Liver (tissue), 9 donors: ENCODE results near the gene AGPAT3. TPM values are rescaled to one million over a fixed set of nuclear protein-coding genes. Genes with fewer than 3 reads are reported as not detected.

Experiments used
- DNase-seq: peaks from one replicate; pipeline ENCODE4 v3.0.0-alpha.2; 2017; ENCODE audit warnings: low spot score
- H3K27ac ChIP-seq, 2 donors: one replicate each; pipeline ENCODE4 v1.7.0; 2013; ENCODE audit warnings: inconsistent platforms in 2 of 2, low read length in 2 of 2, control low read depth in 1 of 2, low read depth in 1 of 2, mild to moderate bottlenecking in 1 of 2
- H3K27me3 ChIP-seq, 4 donors: one replicate each; pipeline versions ENCODE4 v1.6.1 to v1.7.0; 2013; ENCODE audit warnings: low read length in 3 of 4, inconsistent platforms in 1 of 4, mild to moderate bottlenecking in 1 of 4, moderate library complexity in 1 of 4; ENCODE audit not compliant: control insufficient read depth in 4 of 4, insufficient read depth in 4 of 4
- H3K36me3 ChIP-seq, 4 donors: one replicate each; pipeline versions ENCODE4 v1.6.1 to v1.7.0; 2013; ENCODE audit warnings: low read length in 3 of 4, mild to moderate bottlenecking in 3 of 4, low read depth in 1 of 4, moderate library complexity in 1 of 4; ENCODE audit not compliant: control insufficient read depth in 4 of 4, insufficient read depth in 3 of 4
- H3K4me1 ChIP-seq, 4 donors: one replicate each; pipeline versions ENCODE4 v1.6.1 to v1.7.0; 2013; ENCODE audit warnings: low read length in 3 of 4, mild to moderate bottlenecking in 3 of 4, moderate library complexity in 1 of 4; ENCODE audit not compliant: control insufficient read depth in 4 of 4, insufficient read depth in 4 of 4
- H3K4me3 ChIP-seq, 3 donors: one replicate each; pipeline versions ENCODE4 v1.6.1 to v1.7.0; 2013; ENCODE audit warnings: low read length in 3 of 3, control low read depth in 1 of 3, low read depth in 1 of 3, mild to moderate bottlenecking in 1 of 3
- H3K9ac ChIP-seq, 2 donors: one replicate each; pipeline ENCODE4 v1.7.0; 2013; ENCODE audit warnings: low read length in 2 of 2, mild to moderate bottlenecking in 2 of 2, moderate library complexity in 2 of 2, control low read depth in 1 of 2, low read depth in 1 of 2
- H3K9me3 ChIP-seq, 4 donors: one replicate each; pipeline versions ENCODE4 v1.6.1 to v1.7.0; 2013; ENCODE audit warnings: low read length in 3 of 4; ENCODE audit not compliant: control insufficient read depth in 4 of 4
- CTCF ChIP-seq: fragments of 150-350 bp; IDR thresholded peaks from 2 replicates; pipeline ENCODE4 v1.5.1; 2017; ENCODE audit warnings: improper control_type of control experiment, low read depth, low read length; ENCODE audit not compliant: missing input control
- EGR1 ChIP-seq, 2 donors: IDR thresholded peaks; 2 replicates each; pipeline ENCODE4 v1.6.1; 2016 to 2018; ENCODE audit warnings: antibody characterized with exemption in 2 of 2, low read depth in 2 of 2
- FOXA1 ChIP-seq: IDR thresholded peaks from 2 replicates; pipeline ENCODE4 v1.6.1; 2016; ENCODE audit warnings: antibody characterized with exemption
- GABPA ChIP-seq, 2 donors: IDR thresholded peaks in 1 of 2; conservative IDR thresholded peaks in 1 of 2; 2 replicates each; pipeline ENCODE4 v1.6.1; 2016; ENCODE audit warnings: antibody characterized with exemption in 2 of 2, mild to moderate bottlenecking in 1 of 2, moderate library complexity in 1 of 2
- HNF4A ChIP-seq, 2 donors: conservative IDR thresholded peaks; 2 replicates each; pipeline ENCODE4 v1.6.1; 2016; ENCODE audit warnings: antibody characterized with exemption in 2 of 2, mild to moderate bottlenecking in 2 of 2
- JUND ChIP-seq, 2 donors: IDR thresholded peaks; 2 replicates each; pipeline ENCODE4 v1.6.1; 2016; ENCODE audit warnings: antibody characterized with exemption in 2 of 2
- NR2F2 ChIP-seq: IDR thresholded peaks from 2 replicates; pipeline ENCODE4 v1.6.1; 2016; ENCODE audit warnings: antibody characterized with exemption
- RAD21 ChIP-seq, 2 donors: IDR thresholded peaks; 2 replicates each; pipeline ENCODE4 v1.6.1; 2016; ENCODE audit warnings: antibody characterized with exemption in 2 of 2, mild to moderate bottlenecking in 2 of 2
- RXRA ChIP-seq, 2 donors: IDR thresholded peaks; 2 replicates each; pipeline ENCODE4 v1.6.1; 2017 to 2018; ENCODE audit warnings: antibody characterized with exemption in 2 of 2, mild to moderate bottlenecking in 1 of 2
- TAF1 ChIP-seq: conservative IDR thresholded peaks from 2 replicates; pipeline ENCODE4 v1.6.1; 2016; ENCODE audit warnings: antibody characterized with exemption, mild to moderate bottlenecking
- YY1 ChIP-seq: IDR thresholded peaks from 2 replicates; pipeline ENCODE4 v1.6.1; 2016; ENCODE audit warnings: antibody characterized with exemption, mild to moderate bottlenecking
- WGBS: extraction: QIAGEN DNeasy Blood & Tissue Kit; methylation state at CpG from one replicate; pipeline ENCODE4 v1.1.7; 2013; 5-methylcytosine and 5-hydroxymethylcytosine counted together
- polyA plus RNA-seq, 2 donors: library from polyadenylated mRNA; stranded (reverse) in 1 of 2; unstranded in 1 of 2; fragments of 200-250 nt in 1 of 2; fragments of >200 nt in 1 of 2; fragmentation: Nextera tagmentation in 1 of 2; extraction: Ambion mirVana in 1 of 2; gene quantifications; one replicate each; pipeline versions ENCODE4 v1.2.1 to v1.2.3, GENCODE V29; 2013 to 2015
- total RNA-seq, 2 donors: library from RNA; depleted of rRNA; stranded (reverse); fragments of >200 nt; gene quantifications; one replicate each; pipeline ENCODE4 v1.2.3, GENCODE V29; 2014
- TF ChIP-seq, protein P1 (sequence below): IDR thresholded peaks from 2 replicates; pipeline ENCODE4 v1.6.1; 2016; ENCODE audit warnings: antibody characterized with exemption
- TF ChIP-seq, protein P2 (sequence below): IDR thresholded peaks from 2 replicates; pipeline ENCODE4 v1.6.1; 2016; ENCODE audit warnings: antibody characterized with exemption
- donor health status: healthy.
- donor health status: healthy.
- donor health status: healthy.
- donor health status: healthy.
- donor health status: healthy.

Gene AGPAT3
- total and polyA plus RNA-seq, 4 donors: 32.3 to 148 (median 59.8) TPM

GRCh38 chr21:43974791-43975468 is 109.9 kb downstream of the AGPAT3 start:
- TF ChIP-seq FOXA1: no peak
- TF ChIP-seq GABPA (IDR thresholded peaks at IDR 0.05 in 1 of 2, conservative IDR thresholded peaks at IDR 0.05 in 1 of 2): no peak
- TF ChIP-seq, protein P1, sequence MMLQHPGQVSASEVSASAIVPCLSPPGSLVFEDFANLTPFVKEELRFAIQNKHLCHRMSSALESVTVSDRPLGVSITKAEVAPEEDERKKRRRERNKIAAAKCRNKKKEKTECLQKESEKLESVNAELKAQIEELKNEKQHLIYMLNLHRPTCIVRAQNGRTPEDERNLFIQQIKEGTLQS: no peak
- no peak for TF ChIP-seq NR2F2
- TF ChIP-seq, protein P2, sequence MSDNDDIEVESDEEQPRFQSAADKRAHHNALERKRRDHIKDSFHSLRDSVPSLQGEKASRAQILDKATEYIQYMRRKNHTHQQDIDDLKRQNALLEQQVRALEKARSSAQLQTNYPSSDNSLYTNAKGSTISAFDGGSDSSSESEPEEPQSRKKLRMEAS: no peak
- no peak for TF ChIP-seq JUND (IDR thresholded peaks at IDR 0.05)
- Histone ChIP-seq H3K27me3 (no peaks in the 10 kb centered on the region), H3K9ac (no peak overlapping the region), H3K4me3 (no peak overlapping the region), H3K9me3 (no peaks in the 10 kb centered on the region), H3K4me1 (peaks cover 0 to 8% (median 2%) of the 10 kb centered on the region in 4 donors), H3K36me3 (peaks cover 8 to 32% (median 20%) of the 10 kb centered on the region in 4 donors), H3K27ac (no peak overlapping the region)
- WGBS: 88% methylated on average over 16 of the region's 16 CpGs
- DNase-seq: no peak

- peaks cover 8 to 31% (median 17%) of the 10 kb centered on the region in 4 donors for H3K36me3 ChIP-seq
- 38% methylated on average over 24 of the region's 24 CpGs for WGBS
- peak; percentile 88 for DNase-seq
- H3K9me3 ChIP-seq: no peaks in the 10 kb centered on the region
- H3K4me1 ChIP-seq: peaks cover 0 to 6% (median 2%) of the 10 kb centered on the region in 4 donors
- TF ChIP-seq TAF1: no peak
- peak; percentile 91 for TF ChIP-seq CTCF
- TF ChIP-seq RXRA (IDR thresholded peaks at IDR 0.05): peak in 1 of 2 donors; percentile 27
- peak; percentile 87 to 94 for TF ChIP-seq RAD21 (IDR thresholded peaks at IDR 0.05)
- TF ChIP-seq YY1: no peak
- TF ChIP-seq, protein P1: no peak
- TF ChIP-seq HNF4A (conservative IDR thresholded peaks at IDR 0.05): no peak
- no peak overlapping the region for H3K27ac ChIP-seq
- H3K4me3 ChIP-seq: no peak overlapping the region
- no peaks in the 10 kb centered on the region for H3K27me3 ChIP-seq
- H3K9ac ChIP-seq: no peak overlapping the region
Measured at GRCh38 chr21:43975469-43976098, 110.6 kb downstream of the AGPAT3 start.

GRCh38 chr21:43976661-43977060 is 111.6 kb downstream of the AGPAT3 start:
- no peak overlapping the region for H3K27ac ChIP-seq
- 93% methylated on average over 9 of the region's 9 CpGs for WGBS

More at GRCh38 chr21:43976661-43977060, 111.6 kb downstream of the AGPAT3 start:
- Histone ChIP-seq H3K27me3 (no peaks in the 10 kb centered on the region), H3K9me3 (no peaks in the 10 kb centered on the region), H3K4me3 (no peak overlapping the region), H3K4me1 (no peaks in the 10 kb centered on the region), H3K36me3 (peaks cover 14 to 40% (median 23%) of the 10 kb centered on the region in 4 donors), H3K9ac (no peak overlapping the region)
- no peak for DNase-seq
- TF ChIP-seq, protein P2: no peak
- TF ChIP-seq FOXA1 (no peak), EGR1 (IDR thresholded peaks at IDR 0.05; ENCODE audit: low read depth in 2 of 2) (no peak), JUND (IDR thresholded peaks at IDR 0.05) (no peak), HNF4A (conservative IDR thresholded peaks at IDR 0.05) (no peak), YY1 (no peak)
- TF ChIP-seq, protein P1: no peak
